ENCODE results near the gene ARHGEF28. TPM values are rescaled to one million over a fixed set of nuclear protein-coding genes. Genes with fewer than 3 reads are reported as not detected.

The ARHGEF28 gene
- total RNA-seq, 1 donor from 2014 or later, result 0.11 TPM

DNA sequence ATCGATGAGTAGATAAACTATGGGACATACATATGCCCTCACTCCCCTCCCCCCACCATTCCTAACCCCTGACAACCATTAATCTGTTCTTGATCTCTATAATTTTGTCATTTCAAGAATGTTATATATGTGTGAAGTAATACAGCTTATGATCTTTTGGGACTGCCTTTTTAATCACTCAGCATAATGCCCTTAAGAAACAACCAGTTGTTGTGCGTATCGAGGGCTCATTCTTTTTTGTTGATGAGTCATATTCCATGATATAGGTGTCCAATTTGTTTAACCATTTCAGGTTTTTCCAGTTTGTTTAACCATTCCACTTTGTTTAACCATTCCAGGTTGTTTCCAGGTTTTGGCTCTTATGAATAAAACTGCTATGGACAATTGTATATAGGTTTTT is 75.6 kb downstream of the ARHGEF28 start:
- Histone ChIP-seq H3K36me3 (no peaks in the 10 kb centered on the region), H3K27me3 (no peaks in the 10 kb centered on the region), H3K9me3 (ENCODE audit: low read depth) (no peaks in the 10 kb centered on the region), H3K4me1 (no peaks in the 10 kb centered on the region), H2AFZ (replicated peaks) (no peak overlapping the region), H3F3A (ENCODE audit: low read depth) (no peaks in the 10 kb centered on the region), H4K20me1 (ENCODE audit: low read depth) (no peaks in the 10 kb centered on the region), H3K4me2 (no peak overlapping the region), H3K9ac (no peak overlapping the region), H3K79me2 (ENCODE audit: low read depth) (no peaks in the 10 kb centered on the region), H3K27ac (no peak overlapping the region), H3K4me3 (no peak overlapping the region)
- Mint-ChIP-seq H3K4me3 (no peak overlapping the region), H3K4me1 (peaks cover 3% of the 10 kb centered on the region), H3K9me3 (no peaks in the 10 kb centered on the region), H3K27me3 (ENCODE audit: insufficient read depth, low read depth) (peaks cover 4% of the 10 kb centered on the region), H3K27ac (no peak overlapping the region), H3K36me3 (no peaks in the 10 kb centered on the region)
- DNase-seq (ENCODE audit: low spot score), result no peak
- TF ChIP-seq EZH2 (IDR thresholded peaks at IDR 0.05) (no peak), EZH2phosphoT487 (IDR thresholded peaks at IDR 0.05) (no peak), CTCF (IDR thresholded peaks at IDR 0.05) (no peak)

- Mint-ChIP-seq H3K27me3 (ENCODE audit: insufficient read depth, low read depth) (peaks cover 4% of the 10 kb centered on the region), H3K9me3 (no peaks in the 10 kb centered on the region), H3K27ac (no peak overlapping the region), H3K4me3 (no peak overlapping the region), H3K4me1 (peaks cover 3% of the 10 kb centered on the region), H3K36me3 (no peaks in the 10 kb centered on the region)
- H2AFZ ChIP-seq (replicated peaks), result no peak overlapping the region
- no peaks in the 10 kb centered on the region for H3K36me3 ChIP-seq
- no peak for DNase-seq (ENCODE audit: low spot score)
- no peak overlapping the region for H3K4me3 ChIP-seq
- no peaks in the 10 kb centered on the region for H3F3A ChIP-seq (ENCODE audit: low read depth)
- H3K9ac ChIP-seq, result no peak overlapping the region
- no peak overlapping the region for H3K27ac ChIP-seq
- H4K20me1 ChIP-seq (ENCODE audit: low read depth), result no peaks in the 10 kb centered on the region
- no peaks in the 10 kb centered on the region for H3K79me2 ChIP-seq (ENCODE audit: low read depth)
- no peaks in the 10 kb centered on the region for H3K4me1 ChIP-seq
- no peak overlapping the region for H3K4me2 ChIP-seq
- H3K9me3 ChIP-seq (ENCODE audit: low read depth), result no peaks in the 10 kb centered on the region
- TF ChIP-seq EZH2phosphoT487 (IDR thresholded peaks at IDR 0.05) (no peak), EZH2 (IDR thresholded peaks at IDR 0.05) (no peak), CTCF (IDR thresholded peaks at IDR 0.05) (no peak)
- H3K27me3 ChIP-seq, result no peaks in the 10 kb centered on the region
Observed at GRCh38 chr5:73702534-73702933, 76.5 kb downstream of the ARHGEF28 start.

- H3K4me1 Mint-ChIP-seq, result peaks cover 3% of the 10 kb centered on the region
- no peak for DNase-seq (ENCODE audit: low spot score)
- H3K27me3 ChIP-seq, result no peaks in the 10 kb centered on the region
Observed at GRCh38 chr5:73702951-73703350, 77.0 kb downstream of the ARHGEF28 start.

More at GRCh38 chr5:73702951-73703350, 77.0 kb downstream of the ARHGEF28 start:
- no peaks in the 10 kb centered on the region for H3K36me3 Mint-ChIP-seq
- no peaks in the 10 kb centered on the region for H3K79me2 ChIP-seq (ENCODE audit: low read depth)
- no peak overlapping the region for H3K4me3 Mint-ChIP-seq
- H3K36me3 ChIP-seq, result no peaks in the 10 kb centered on the region
- H3K4me1 ChIP-seq, result no peaks in the 10 kb centered on the region
- H3K4me3 ChIP-seq, result no peak overlapping the region
- no peak overlapping the region for H3K9ac ChIP-seq
- peaks cover 4% of the 10 kb centered on the region for H3K27me3 Mint-ChIP-seq (ENCODE audit: insufficient read depth, low read depth)
- no peaks in the 10 kb centered on the region for H3K9me3 Mint-ChIP-seq
- H3K9me3 ChIP-seq (ENCODE audit: low read depth), result no peaks in the 10 kb centered on the region
- no peak overlapping the region for H3K27ac Mint-ChIP-seq
- no peak overlapping the region for H2AFZ ChIP-seq (replicated peaks)
- TF ChIP-seq CTCF (IDR thresholded peaks at IDR 0.05), result no peak
- H4K20me1 ChIP-seq (ENCODE audit: low read depth), result no peaks in the 10 kb centered on the region
- no peak overlapping the region for H3K4me2 ChIP-seq
- H3K27ac ChIP-seq, result no peak overlapping the region
- H3F3A ChIP-seq (ENCODE audit: low read depth), result no peaks in the 10 kb centered on the region
